Suprapubic skin (tissue), 4 donors: ENCODE results near the gene DSCAM.

Source experiments
- EP300 ChIP-seq: sonication (generic); formaldehyde crosslinking; IDR thresholded peaks from one replicate; pipeline ENCODE4 v1.6.1; 2017; ENCODE audit warnings: antibody characterized with exemption
- POLR2A ChIP-seq, 2 donors: fragments of 450-650 bp; IDR thresholded peaks; one replicate each; pipeline ENCODE4 v1.6.1; 2017; ENCODE audit warnings: antibody characterized with exemption in 2 of 2, mild to moderate bottlenecking in 2 of 2, moderate library complexity in 2 of 2
- POLR2AphosphoS5 ChIP-seq, 3 donors: sonication (generic); formaldehyde crosslinking; IDR thresholded peaks; one replicate each; pipeline ENCODE4 v1.6.1; 2017; ENCODE audit warnings: antibody characterized with exemption in 3 of 3
- TF ChIP-seq, protein P1 (sequence below), 2 donors: fragments of 200-600 bp in 1 of 2; fragments of 450-650 bp in 1 of 2; sonication (generic) in 1 of 2; IDR thresholded peaks; one replicate each; pipeline ENCODE4 v1.5.1; 2016 to 2019; ENCODE audit warnings: antibody characterized with exemption in 2 of 2, mild to moderate bottlenecking in 1 of 2, moderate library complexity in 1 of 2

DNA sequence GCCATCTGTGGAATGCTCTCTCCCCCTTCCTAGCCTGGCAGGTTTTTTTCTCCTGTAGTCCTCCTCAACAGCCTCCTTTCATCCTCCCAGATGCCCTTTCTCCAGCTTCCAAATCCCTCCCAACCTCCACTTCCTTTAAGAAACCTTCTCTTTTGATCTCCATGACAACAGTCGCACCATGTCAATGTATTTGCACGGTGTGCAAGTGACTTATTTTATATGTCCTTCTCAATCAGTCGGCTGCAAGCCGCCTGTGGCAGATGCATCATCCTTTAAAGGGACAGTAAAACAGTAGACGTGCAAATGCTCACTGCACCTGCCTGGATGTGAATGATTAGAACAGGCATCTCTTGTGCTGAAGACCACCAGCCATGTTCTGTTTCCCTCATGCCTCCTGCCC, 694.5 kb downstream of the DSCAM start:
- TF ChIP-seq EP300 (no peak), POLR2AphosphoS5 (IDR thresholded peaks at IDR 0.05) (no peak), POLR2A (IDR thresholded peaks at IDR 0.05) (no peak)
- TF ChIP-seq, protein P1, sequence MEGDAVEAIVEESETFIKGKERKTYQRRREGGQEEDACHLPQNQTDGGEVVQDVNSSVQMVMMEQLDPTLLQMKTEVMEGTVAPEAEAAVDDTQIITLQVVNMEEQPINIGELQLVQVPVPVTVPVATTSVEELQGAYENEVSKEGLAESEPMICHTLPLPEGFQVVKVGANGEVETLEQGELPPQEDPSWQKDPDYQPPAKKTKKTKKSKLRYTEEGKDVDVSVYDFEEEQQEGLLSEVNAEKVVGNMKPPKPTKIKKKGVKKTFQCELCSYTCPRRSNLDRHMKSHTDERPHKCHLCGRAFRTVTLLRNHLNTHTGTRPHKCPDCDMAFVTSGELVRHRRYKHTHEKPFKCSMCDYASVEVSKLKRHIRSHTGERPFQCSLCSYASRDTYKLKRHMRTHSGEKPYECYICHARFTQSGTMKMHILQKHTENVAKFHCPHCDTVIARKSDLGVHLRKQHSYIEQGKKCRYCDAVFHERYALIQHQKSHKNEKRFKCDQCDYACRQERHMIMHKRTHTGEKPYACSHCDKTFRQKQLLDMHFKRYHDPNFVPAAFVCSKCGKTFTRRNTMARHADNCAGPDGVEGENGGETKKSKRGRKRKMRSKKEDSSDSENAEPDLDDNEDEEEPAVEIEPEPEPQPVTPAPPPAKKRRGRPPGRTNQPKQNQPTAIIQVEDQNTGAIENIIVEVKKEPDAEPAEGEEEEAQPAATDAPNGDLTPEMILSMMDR (IDR thresholded peaks at IDR 0.05): no peak
